ENCODE results near the gene SPATA33.

GRCh38 chr16:89716493-89716892 lies 58.9 kb downstream of the SPATA33 start:
- TF ChIP-seq CTCF (IDR thresholded peaks at IDR 0.05; ENCODE audit: low read depth, low read length), result no peak
- no peak for TF ChIP-seq POLR2A (IDR thresholded peaks at IDR 0.05; ENCODE audit: extremely low read depth, insufficient read length)
- TF ChIP-seq, protein P1, sequence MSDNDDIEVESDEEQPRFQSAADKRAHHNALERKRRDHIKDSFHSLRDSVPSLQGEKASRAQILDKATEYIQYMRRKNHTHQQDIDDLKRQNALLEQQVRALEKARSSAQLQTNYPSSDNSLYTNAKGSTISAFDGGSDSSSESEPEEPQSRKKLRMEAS (IDR thresholded peaks at IDR 0.05; ENCODE audit: low read depth, low read length), result no peak

Data from NB4 (cell line).